GM18498 (cell line): Measurements from ENCODE around the gene GADD45GIP1.
"Not testable (repeated sequence)": the region's sequence is repeated elsewhere in the genome, so short reads cannot be mapped to it uniquely, and the experiment has no call there.

ENCODE experiments used
- ATAC-seq: cut with Tn5 transposase; IDR thresholded peaks from one replicate; pipeline ENCODE4 v1.9.1; 2021; ENCODE audit warnings: mild to moderate bottlenecking, moderate library complexity; ENCODE audit not compliant: unreplicated experiment

Gene GADD45GIP1

DNA sequence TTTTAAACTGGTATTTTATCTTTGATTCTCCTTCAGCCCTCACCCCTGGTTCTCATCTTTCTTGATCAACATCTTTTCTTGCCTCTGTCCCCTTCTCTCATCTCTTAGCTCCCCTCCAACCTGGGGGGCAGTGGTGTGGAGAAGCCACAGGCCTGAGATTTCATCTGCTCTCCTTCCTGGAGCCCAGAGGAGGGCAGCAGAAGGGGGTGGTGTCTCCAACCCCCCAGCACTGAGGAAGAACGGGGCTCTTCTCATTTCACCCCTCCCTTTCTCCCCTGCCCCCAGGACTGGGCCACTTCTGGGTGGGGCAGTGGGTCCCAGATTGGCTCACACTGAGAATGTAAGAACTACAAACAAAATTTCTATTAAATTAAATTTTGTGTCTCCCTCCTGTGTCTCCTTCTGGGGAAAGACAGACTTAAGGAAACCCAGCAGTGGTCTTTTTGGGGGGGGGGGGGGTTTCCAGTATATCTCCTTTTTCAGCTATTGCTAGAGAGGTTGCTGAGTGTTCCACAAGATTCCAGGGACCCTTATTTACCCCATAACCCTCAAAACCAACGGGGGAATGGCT lies 12.8 kb downstream of the GADD45GIP1 start:
- ATAC-seq: no peak

DNA sequence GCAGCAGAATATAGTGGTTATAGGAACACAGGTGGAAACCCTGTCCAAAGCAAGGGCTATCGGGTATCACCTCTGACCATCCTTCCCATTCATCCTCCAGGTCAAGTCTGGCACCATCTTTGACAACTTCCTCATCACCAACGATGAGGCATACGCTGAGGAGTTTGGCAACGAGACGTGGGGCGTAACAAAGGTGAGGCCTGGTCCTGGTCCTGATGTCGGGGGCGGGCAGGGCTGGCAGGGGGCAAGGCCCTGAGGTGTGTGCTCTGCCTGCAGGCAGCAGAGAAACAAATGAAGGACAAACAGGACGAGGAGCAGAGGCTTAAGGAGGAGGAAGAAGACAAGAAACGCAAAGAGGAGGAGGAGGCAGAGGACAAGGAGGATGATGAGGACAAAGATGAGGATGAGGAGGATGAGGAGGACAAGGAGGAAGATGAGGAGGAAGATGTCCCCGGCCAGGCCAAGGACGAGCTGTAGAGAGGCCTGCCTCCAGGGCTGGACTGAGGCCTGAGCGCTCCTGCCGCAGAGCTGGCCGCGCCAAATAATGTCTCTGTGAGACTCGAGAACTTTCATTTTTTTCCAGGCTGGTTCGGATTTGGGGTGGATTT lies 13.5 kb downstream of the GADD45GIP1 start:
- no peak for ATAC-seq

DNA sequence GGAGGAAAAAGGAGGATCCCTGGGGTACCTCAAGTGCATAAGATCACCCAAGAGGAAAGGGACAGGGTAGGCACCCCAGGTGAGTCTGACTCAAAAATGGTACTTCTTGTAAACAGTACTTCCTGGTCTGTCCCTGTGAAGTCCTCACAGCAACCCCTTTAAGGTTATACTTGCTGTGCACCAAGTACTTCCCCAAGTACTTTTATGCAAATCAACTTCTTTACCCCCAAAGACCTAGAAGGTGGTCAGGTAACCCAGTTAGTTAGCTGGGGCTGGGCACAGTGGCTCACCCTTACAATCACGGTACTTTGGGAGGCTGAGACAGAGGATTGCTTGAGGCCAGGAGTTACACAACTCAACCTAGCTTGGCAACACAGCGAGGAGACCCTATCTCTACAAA lies 16.1 kb downstream of the GADD45GIP1 start:
- ATAC-seq: no peak

DNA sequence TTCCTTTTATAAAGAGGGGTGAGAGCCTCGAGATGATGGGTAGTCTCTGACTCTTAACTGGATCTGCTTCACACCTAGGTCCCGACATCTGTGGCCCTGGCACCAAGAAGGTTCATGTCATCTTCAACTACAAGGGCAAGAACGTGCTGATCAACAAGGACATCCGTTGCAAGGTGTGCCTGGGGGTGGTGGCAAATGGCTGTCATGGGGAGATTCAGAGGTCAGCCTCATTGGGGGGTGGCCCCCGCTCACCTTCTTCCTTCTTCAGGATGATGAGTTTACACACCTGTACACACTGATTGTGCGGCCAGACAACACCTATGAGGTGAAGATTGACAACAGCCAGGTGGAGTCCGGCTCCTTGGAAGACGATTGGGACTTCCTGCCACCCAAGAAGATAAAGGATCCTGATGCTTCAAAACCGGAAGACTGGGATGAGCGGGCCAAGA lies 17.0 kb downstream of the GADD45GIP1 start:
- ATAC-seq: no peak

DNA sequence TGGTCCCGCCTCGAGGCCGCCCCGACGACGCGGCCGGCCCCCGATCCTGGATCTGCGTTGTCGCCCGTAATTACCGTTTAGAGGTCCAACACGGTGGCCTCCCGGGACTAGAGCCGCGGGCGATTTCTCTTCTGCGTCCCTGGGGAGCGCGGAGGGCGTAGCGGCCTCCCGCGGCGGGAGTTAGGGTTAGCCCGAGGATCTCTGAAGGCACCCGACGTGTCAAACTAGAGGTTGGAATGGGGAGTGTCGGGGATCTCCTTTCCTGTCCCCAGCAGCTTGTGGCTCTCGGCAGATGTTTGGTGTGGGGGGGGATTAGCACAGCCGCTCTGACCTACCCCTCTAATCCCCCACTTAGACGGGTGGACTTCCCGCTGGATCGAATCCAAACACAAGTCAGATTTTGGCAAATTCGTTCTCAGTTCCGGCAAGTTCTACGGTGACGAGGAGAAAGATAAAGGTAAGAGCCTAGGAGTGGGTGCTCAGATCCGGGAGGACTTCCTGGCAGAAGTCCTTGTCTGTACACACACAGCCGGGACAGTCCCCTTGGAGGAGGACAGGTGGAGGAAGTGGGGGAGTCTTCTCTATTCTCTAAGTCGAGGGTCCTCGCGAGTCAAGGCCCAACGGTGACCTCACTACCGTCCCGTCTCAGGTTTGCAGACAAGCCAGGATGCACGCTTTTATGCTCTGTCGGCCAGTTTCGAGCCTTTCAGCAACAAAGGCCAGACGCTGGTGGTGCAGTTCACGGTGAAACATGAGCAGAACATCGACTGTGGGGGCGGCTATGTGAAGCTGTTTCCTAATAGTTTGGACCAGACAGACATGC lies 18.0 kb downstream of the GADD45GIP1 start:
- peak; percentile 8 for ATAC-seq

DNA sequence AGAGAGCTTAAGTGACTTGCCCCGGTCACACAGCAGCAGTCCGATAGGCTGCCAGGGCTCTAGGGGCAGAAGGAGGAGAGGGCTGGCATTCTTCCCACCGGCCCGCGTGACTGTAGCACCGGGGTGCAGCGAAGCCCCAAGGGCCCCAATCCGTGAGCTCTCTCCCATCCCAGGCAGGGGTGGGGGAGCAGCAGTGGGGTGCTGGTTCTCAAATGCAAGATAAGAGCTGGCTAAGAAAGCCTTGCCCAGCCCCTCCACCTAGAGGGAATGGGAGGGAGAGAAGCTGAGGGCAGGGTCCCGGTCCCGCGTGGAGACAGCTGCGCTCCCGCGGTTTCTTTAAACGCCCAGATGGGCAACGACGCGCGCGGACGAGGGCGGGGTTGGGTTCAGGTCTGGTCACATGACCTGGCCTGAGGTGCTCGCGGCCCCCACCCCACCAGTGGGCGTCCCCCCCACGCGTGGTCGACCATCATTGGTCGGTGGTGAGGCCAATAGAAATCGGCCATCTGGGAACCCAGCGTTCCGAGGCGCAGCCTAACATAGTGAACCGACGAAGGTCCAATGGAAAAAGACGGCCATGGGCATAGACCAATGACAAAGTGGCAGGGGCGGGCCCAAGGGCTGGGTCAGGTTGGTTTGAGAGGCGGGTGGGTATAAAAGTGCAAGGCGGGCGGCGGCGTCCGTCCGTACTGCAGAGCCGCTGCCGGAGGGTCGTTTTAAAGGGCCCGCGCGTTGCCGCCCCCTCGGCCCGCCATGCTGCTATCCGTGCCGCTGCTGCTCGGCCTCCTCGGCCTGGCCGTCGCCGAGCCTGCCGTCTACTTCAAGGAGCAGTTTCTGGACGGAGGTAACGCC lies 18.9 kb downstream of the GADD45GIP1 start, which contains the start of gene CALR:
TSS of gene CALR (plus strand) at position 683 of the 852 bp plus-strand sequence. CDS start at position 754, 71 bp downstream.
- ATAC-seq: peak; percentile 84

DNA sequence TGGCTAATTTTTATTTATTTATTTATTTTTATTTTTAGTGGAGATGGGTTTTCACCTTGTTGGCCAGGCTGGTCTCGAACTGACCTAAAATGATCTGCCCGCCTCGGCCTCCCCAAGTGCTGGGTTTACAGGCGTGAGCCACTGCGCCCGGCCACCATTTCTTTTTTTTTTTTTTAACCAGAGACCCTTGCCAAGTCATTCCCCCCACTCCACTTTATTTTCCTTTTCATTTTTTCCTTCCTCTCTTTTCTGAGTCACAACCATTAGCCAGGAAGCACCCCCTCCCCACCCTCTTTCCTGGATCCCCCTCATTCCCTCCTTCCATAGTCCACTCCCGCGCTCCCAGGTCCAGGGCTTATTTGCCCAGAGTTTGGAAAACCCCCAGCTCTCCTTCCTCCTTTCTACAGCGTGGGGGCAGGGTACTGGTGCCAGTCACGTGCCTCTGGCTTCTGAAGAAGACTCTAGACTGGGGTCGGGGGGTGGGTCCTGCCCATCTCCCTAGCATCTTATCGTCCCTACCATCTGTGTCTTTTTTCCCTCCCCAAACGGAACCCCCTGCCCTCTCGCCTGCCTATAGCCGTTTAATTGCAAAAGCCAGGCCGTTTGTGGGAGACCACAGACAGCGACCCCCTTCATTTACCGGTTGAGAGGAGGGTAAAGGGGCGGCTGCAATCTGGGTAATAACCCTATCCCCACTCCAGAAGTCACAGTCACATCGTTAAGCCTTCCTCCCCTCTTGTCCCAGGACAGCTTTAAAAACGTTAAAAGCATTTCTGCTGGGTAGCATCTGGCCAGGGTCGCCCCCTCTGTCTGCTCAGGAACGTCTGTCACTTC lies 19.7 kb downstream of the GADD45GIP1 start:
- no peak for ATAC-seq

DNA sequence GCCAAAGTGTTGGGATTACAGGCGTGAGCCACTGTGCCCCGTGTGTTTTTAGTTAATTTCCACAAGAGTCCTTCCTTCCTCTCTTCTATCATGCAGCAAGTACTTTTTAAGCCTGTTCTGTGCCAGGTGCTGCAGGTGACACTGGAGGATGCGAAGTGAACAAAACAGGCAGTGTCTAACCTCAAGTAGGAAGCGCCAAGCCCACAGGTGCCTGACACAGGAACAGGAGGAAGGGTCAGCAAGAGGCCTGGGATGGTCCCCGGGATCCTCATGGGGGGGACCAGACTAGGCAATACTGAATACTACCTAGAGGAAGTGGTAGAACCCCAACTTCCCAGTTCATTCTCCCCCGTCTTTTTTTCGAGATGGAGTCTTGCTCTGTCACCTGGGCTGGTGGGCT lies 20.4 kb downstream of the GADD45GIP1 start:
- ATAC-seq: no peak

DNA sequence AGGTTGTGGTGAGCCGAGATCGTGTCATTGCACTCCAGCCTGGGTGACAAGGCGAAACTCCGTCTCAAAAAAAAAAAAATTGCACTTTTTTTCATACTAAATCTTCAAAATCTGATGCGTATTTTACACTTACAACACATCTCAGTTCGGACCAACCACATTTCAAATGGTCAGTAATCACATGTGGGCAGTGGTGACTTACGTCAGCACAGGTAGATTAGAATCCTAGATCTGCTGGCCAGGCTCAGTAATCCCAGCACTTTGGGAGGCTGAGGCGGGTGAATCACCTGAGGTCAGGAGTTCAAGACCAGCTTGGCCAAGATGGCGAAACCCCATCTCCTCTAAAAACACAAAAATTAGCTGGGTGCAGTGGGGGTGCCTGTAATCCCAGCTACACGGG lies 22.0 kb downstream of the GADD45GIP1 start:
- ATAC-seq: no peak

DNA sequence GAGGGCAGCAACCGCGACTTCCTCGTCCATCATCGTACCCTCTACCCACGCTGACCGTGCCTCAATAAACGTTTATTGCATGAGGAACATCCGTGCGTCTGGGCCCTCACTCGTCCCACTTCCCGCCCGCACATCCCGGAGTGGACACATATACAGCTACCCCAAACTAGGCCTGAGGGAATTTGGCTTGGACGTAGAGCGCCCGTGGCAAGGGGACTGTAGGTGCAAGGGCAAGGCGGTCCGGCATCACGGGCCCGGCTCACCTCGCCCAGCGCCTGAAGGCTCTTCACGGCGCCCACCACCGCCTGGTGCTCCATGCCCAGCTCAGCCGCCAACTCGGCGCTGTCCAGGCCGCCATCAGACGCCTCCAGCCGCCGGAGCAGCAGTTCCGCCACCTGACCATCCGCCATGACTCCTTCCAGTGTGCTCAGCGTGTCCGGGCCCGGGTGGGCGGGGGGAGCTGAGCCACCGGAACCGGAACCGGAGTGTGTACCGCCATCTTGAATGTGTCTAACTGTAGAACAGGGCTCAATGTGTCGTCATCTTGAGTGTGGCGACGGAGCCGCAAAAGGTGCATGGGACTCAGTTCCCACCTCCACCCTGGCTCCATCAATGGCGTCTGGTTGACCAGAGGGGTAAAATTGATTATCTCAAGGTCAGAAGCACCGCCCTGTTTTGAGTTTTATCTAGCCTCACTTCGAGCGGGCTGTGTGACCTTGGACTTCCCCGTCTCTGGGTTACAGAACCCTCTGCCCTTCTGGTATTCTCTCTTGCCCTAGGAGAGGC lies 23.5 kb downstream of the GADD45GIP1 start, which contains the start of gene FARSA:
TSS of gene FARSA (minus strand) at position 425 of the 786 bp plus-strand sequence. CDS start at position 410, 15 bp downstream.
- peak; percentile 52 for ATAC-seq

DNA sequence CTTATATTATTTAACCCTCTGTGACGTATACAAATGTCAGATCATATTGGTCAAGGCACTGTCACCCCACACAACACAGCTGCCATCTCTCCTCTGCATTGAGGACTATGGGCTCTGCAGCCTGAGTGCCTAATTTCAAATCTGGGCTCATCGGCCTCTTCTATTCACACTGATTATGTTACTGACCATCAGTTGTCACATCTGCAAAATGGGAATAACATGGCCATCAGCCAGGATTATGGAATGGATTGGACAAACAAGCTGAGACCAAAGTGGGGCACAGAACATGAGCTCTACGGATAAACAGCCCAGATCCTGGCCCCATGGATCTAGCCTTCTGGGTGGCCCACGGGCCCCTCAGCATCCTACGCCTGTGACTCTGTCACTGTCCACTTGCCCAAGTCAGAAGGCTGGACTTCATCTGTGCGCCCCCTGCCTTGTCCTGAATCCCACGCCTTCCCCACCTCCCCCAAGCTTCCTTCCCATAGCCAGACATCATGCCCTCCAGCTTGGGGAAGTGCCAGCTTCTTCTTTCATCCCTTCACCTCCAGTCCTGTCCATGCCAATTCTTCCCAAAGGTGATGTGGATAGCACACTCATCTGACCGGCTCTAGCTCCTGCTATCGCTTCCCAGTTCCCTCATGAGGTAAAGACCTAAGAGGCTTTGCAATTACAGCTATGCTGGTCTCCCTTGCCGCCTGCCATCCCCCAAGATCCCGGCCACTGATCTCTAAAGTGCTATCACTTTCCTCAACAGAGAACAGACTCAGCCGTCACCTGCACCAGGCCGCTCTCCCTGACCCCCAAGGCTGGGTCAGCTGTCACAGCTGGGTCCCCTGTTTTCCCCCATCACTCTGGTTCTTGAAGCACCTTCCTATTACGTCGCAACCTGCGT lies 24.4 kb downstream of the GADD45GIP1 start:
- no peak for ATAC-seq

DNA sequence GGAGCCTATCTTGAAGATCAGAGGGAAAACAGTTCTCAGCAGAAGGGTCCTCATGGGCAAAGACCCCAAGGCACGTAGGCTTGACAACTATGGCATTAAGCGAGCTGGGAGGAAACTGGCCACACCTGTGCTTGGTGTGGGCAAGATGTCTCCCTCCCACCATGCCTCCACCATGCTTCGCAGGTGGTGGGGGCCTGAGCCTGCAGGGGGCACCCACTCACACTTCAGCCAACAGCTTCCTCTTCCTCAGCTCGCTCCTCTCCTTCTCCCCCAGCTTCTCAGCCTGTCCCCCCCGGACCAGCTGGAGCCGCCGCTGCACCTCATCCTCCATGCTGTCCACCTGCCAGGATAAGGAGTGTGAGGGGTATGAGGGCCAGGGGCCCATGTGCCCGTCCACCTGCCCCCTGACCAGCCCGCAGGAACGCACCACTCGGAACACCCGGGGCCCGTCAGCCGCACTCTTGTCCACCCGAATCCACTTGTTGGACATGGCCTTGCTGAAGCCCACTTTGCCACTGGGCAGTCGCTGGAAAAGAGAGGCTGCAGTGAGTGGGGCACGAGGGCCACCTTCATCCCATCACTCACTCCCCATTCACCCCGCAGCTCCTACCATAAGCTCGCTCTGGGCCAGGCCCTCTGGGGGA lies 26.9 kb downstream of the GADD45GIP1 start:
- no peak for ATAC-seq

DNA sequence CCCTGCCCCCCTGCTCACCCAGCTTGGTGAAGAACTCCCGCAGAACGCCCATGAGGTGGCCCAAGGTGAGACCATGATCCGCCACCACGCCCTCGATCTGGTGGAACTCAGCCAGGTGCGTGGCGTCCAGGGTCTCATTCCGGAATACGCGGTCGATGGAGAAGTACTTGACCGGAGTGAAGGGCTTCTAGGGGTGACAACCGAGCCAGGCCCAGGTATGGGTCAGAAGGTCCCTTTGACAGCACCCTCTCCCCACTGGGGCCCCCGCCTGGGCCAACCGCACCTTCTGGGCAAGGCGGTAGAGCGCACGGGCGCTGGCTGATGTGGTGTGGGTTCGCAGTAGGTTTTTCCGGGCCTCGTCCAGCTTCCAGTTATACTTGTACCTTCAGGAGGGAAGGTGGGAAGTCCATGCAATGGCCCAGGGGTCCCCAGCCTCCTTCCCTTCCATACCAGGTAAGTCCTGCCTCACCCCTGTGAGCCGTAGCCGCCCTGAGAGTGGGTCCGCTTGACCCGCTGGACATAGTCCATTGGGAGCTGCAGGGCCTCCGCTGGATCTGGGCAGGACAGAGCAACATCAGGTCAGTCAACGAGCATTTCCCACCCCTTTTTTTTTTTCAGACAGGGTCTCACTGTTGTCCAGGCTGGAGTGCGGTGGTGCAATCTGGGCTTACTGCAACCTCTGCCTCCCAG lies 32.3 kb downstream of the GADD45GIP1 start:
- no peak for ATAC-seq

DNA sequence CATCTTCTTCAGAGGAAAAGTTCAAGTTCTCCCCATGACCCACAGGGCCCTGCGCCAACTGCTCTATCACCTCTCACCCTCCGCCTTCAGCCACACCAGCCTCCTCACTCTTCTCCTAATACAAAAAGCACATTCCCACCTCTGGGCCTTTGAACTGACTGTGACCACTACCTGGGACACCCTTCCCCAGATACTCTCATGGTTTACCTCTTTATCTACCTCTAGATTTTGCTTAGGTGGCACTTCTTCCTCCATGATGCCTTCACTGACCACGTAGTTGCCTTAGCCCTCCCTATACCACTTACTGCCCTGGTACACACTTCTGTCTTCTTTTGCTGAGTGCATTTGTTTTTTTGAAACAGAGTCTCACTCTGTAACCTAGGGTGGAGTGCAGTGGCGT lies 34.1 kb downstream of the GADD45GIP1 start:
- no peak for ATAC-seq

DNA sequence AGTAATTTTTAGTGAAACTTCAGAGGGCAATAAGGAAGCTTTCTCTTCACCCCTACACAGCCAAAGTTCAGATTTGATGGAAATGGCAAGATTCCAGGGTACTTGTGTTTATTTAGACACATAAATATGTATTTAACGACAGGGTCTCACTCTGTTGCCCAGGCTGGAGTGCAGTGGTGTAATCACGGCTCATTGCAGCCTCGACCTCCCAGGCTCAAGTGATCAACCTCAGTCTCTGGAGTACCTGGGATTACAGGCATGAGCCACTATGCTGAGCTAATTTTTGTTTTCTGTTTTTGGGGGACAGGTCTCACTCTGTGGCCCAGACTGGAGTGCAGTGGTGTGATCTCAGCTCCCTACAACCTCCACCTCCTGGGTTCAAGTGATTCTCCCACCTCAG lies 36.0 kb downstream of the GADD45GIP1 start:
- ATAC-seq: no peak

DNA sequence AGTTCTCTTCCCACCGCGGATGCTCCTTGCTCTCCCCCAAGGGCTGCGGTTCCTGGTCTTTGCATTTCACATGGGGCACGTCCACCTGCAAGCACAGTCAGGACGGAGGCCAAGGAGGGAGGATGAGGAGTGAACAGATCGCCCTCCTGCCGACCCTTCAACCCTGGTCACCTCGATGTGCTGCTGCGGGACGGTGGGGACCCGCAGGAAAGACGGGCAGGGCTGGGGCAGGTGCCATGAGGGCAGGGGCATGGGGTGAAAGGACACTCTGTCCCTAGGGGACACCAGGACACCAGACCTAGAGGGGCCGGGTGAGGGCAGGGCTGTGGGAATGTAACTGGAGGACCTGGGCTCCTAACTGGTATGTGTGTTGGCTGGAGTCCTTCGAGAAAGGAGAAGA lies 38.8 kb downstream of the GADD45GIP1 start:
- ATAC-seq: no peak

DNA sequence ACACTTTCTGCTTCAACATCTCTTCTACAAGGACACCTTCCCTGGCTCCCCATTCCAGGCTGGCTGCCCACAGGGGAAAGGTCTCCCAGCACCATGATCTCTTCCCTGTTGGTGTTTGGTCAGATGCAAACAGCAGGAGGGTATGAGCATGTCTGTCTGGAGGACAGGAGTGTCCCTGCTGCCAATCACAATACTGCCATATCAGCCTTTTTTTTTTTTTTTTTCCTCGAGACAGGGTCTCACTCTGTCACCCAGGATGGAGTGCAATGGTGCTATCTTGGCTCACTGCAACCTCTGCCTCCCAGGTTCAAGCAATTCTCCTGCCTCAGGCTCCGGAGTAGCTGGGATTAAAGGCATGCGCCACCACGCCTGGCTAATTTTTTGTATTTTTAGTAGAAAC lies 41.2 kb downstream of the GADD45GIP1 start:
- ATAC-seq: not testable (repeated sequence)
